SKM-1 treated with dmso at 0.1 percent for 144 hours (cell line): ENCODE data around the gene CAMTA1.

Experiments used
- DNase-seq: peaks from one replicate; lab custom pipeline; 2025; ENCODE audit not compliant: unreplicated experiment; lab: John Stamatoyannopoulos, UW

Gene CAMTA1

GRCh38 chr1:6972399-6972798, 187.1 kb downstream of the CAMTA1 start:
- DNase-seq, result no peak

GRCh38 chr1:6975331-6976043, 190.2 kb downstream of the CAMTA1 start:
- DNase-seq, result no peak

- DNase-seq, result no peak
Measured at GRCh38 chr1:6976044-6976375, 190.8 kb downstream of the CAMTA1 start.

GRCh38 chr1:6979003-6979613, 193.9 kb downstream of the CAMTA1 start:
- no peak for DNase-seq

GRCh38 chr1:6981595-6981994, 196.3 kb downstream of the CAMTA1 start:
- DNase-seq, result no peak

- DNase-seq, result no peak
Measured at GRCh38 chr1:6982443-6982842, 197.2 kb downstream of the CAMTA1 start.

- no peak for DNase-seq
Measured at GRCh38 chr1:6982860-6983259, 197.6 kb downstream of the CAMTA1 start.

GRCh38 chr1:6984536-6984935, 199.3 kb downstream of the CAMTA1 start:
- no peak for DNase-seq

- no peak for DNase-seq
Measured at GRCh38 chr1:6984986-6985385, 199.7 kb downstream of the CAMTA1 start.

- DNase-seq, result no peak
Measured at GRCh38 chr1:6985549-6986276, 200.5 kb downstream of the CAMTA1 start.

- no peak for DNase-seq
Measured at GRCh38 chr1:6986281-6986680, 201.0 kb downstream of the CAMTA1 start.

GRCh38 chr1:6987940-6988339, 202.7 kb downstream of the CAMTA1 start:
- DNase-seq, result no peak

- DNase-seq, result no peak
Measured at GRCh38 chr1:6988796-6989195, 203.5 kb downstream of the CAMTA1 start.

- DNase-seq, result no peak
Measured at GRCh38 chr1:6989212-6990159, 204.2 kb downstream of the CAMTA1 start.

GRCh38 chr1:6991266-6991665, 206.0 kb downstream of the CAMTA1 start:
- no peak for DNase-seq

GRCh38 chr1:6995789-6996188, 210.5 kb downstream of the CAMTA1 start:
- no peak for DNase-seq

GRCh38 chr1:6996371-6996770, 211.1 kb downstream of the CAMTA1 start:
- DNase-seq, result no peak

- DNase-seq, result no peak
Measured at GRCh38 chr1:6996866-6997265, 211.6 kb downstream of the CAMTA1 start.

GRCh38 chr1:6998267-6998666, 213.0 kb downstream of the CAMTA1 start:
- DNase-seq, result no peak

- no peak for DNase-seq
Measured at GRCh38 chr1:6999826-7000225, 214.6 kb downstream of the CAMTA1 start.

- DNase-seq, result no peak
Measured at GRCh38 chr1:7000720-7001119, 215.5 kb downstream of the CAMTA1 start.
